Kidney (tissue), 14 donors: Measurements from ENCODE around the gene MEF2D. TPM values are rescaled to one million over a fixed set of nuclear protein-coding genes. Genes with fewer than 3 reads are reported as not detected.
A peak's percentile ranks its signal among the peaks of the same experiment; 100 is the strongest.

Source experiments
- DNase-seq, 5 donors: peaks; one replicate each; pipeline ENCODE4 v3.0.0-alpha.2; 2013 to 2020
- FAIRE-seq: peaks from 2 replicates; lab custom pipeline; 2012; peaks lifted over from hg19 to GRCh38; lab: Jason Lieb, UNC
- H3K27ac ChIP-seq, 2 donors: one replicate each; pipeline ENCODE4 v1.7.0; 2013; ENCODE audit warnings: low read depth in 2 of 2, low read length in 2 of 2, inconsistent platforms in 1 of 2
- H3K27me3 ChIP-seq: one replicate; pipeline ENCODE4 v1.7.1; 2013; ENCODE audit warnings: low read length, inconsistent platforms; ENCODE audit not compliant: control insufficient read depth, insufficient read depth
- H3K36me3 ChIP-seq, 3 donors: one replicate each; pipeline versions ENCODE4 v1.7.0 to v1.7.1; 2013; ENCODE audit warnings: low read length in 3 of 3, control low read depth in 1 of 3, inconsistent platforms in 1 of 3; ENCODE audit not compliant: insufficient read depth in 3 of 3, control insufficient read depth in 2 of 3
- H3K4me1 ChIP-seq, 3 donors: one replicate each; pipeline versions ENCODE4 v1.7.0 to v1.7.1; 2013; ENCODE audit warnings: low read length in 3 of 3, inconsistent platforms in 1 of 3, low read depth in 1 of 3; ENCODE audit not compliant: control insufficient read depth in 2 of 3, insufficient read depth in 2 of 3
- H3K4me3 ChIP-seq, 3 donors: one replicate each; pipeline versions ENCODE4 v1.7.0 to v1.8.1; 2013; ENCODE audit warnings: low read length in 3 of 3, control low read depth in 1 of 3, inconsistent platforms in 1 of 3
- H3K9ac ChIP-seq, 3 donors: one replicate each; pipeline versions ENCODE4 v1.7.0 to v1.7.1; 2013; ENCODE audit warnings: low read length in 3 of 3, control low read depth in 1 of 3, inconsistent platforms in 1 of 3
- H3K9me3 ChIP-seq, 3 donors: one replicate each; pipeline versions ENCODE4 v1.7.0 to v1.7.1; 2013; ENCODE audit warnings: low read length in 3 of 3, control low read depth in 1 of 3, inconsistent platforms in 1 of 3; ENCODE audit not compliant: control insufficient read depth in 2 of 3, insufficient read depth in 1 of 3
- intact Hi-C: fragments of 100-400 bp; cut with DNase I; formaldehyde crosslinking; loops from one replicate; pipeline ENCODE4 v1.11.1; 2022
- polyA plus RNA-seq: library from polyadenylated mRNA; stranded (reverse); fragments of 350-450 nt; fragmentation: Illumina TruSeq; extraction: RNeasy Lipid Tissue Mini Kit (QIAGEN cat#74804); gene quantifications from one replicate; pipeline ENCODE4 v1.2.3, GENCODE V29; 2014; ENCODE audit warnings: low read depth, low replicate concordance; ENCODE audit not compliant: insufficient read depth
- total RNA-seq: library from RNA; stranded (reverse); fragmentation: NEBNext Ultra II Directional; extraction: Animal tissue kit (Norgen Biotek cat#: 25700); gene quantifications from one replicate; pipeline ENCODE4 v1.2.1, GENCODE V29; 2021
- TF ChIP-seq, protein P1 (sequence below): IDR thresholded peaks from 3 replicates; pipeline ENCODE4 v1.5.1; 2012; ENCODE audit warnings: mild to moderate bottlenecking, moderate library complexity, borderline replicate concordance; ENCODE audit not compliant: insufficient read depth; ENCODE audit errors: extremely low read depth
- donor health status: control.
- donor health status: control.
- donor health status: control.
- donor health status: control.
- donor health status: control.
- donor health status: DM: yes; HTN: yes; CAD: no.
- donor health status: Normal renal cell carcinoma (clear cell type).

Gene MEF2D
- total and polyA plus RNA-seq, 2 donors from 2014 or later, result 13.7 to 49.3 TPM

DNA sequence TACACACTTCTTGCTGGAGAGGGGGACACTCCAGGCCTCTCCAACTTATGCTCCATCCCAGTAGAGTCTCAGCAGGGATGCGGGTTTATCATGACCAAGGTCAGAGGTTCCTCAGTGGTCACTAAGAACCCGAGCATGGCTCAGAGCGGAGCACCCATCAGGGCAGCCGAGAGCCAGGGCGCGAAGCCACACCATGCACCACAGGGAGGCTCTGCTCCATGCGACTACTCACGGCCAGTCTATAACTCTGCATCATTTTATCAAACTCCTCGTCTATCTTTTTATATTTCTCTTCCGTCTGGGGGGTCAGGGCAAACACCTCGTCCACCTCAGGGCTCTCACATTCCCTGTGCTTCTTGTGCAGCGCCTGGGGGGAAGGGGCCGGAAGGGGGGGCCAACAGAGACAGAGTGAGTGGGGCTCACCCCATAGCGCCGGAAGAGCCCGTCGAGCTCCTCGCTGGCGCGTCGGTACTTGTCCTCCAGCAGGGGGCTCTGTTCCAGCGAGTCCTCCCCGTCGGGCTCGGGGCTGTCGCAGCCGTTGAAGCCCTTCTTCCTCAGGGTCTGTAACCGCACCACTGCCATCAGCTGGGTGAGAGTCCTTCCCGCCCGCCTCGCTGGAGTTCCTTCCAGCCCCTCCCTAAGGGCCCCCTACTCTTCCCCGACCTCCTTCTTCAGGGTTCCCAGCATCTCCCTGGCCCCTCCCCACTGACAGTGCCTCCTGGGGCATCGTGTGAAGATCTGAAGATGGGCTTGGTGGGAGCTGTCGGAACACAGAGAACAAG is 20.0 kb downstream of the MEF2D start:
- FAIRE-seq (no peak), DNase-seq (peak; percentile 56 to 85 (median 80))
- no peak overlapping the region for H3K9ac ChIP-seq
- peaks cover 0 to 11% (median 0%) of the 10 kb centered on the region in 3 donors for H3K4me1 ChIP-seq
- peaks cover 18 to 73% (median 50%) of the 10 kb centered on the region in 3 donors for H3K36me3 ChIP-seq
- no peak overlapping the region for H3K4me3 ChIP-seq
- TF ChIP-seq, protein P1, sequence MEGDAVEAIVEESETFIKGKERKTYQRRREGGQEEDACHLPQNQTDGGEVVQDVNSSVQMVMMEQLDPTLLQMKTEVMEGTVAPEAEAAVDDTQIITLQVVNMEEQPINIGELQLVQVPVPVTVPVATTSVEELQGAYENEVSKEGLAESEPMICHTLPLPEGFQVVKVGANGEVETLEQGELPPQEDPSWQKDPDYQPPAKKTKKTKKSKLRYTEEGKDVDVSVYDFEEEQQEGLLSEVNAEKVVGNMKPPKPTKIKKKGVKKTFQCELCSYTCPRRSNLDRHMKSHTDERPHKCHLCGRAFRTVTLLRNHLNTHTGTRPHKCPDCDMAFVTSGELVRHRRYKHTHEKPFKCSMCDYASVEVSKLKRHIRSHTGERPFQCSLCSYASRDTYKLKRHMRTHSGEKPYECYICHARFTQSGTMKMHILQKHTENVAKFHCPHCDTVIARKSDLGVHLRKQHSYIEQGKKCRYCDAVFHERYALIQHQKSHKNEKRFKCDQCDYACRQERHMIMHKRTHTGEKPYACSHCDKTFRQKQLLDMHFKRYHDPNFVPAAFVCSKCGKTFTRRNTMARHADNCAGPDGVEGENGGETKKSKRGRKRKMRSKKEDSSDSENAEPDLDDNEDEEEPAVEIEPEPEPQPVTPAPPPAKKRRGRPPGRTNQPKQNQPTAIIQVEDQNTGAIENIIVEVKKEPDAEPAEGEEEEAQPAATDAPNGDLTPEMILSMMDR, result peak; percentile 48
- no peaks in the 10 kb centered on the region for H3K27me3 ChIP-seq
- no peaks in the 10 kb centered on the region for H3K9me3 ChIP-seq
- intact Hi-C loops, result no loop called here
- H3K27ac ChIP-seq, result no peak overlapping the region

DNA sequence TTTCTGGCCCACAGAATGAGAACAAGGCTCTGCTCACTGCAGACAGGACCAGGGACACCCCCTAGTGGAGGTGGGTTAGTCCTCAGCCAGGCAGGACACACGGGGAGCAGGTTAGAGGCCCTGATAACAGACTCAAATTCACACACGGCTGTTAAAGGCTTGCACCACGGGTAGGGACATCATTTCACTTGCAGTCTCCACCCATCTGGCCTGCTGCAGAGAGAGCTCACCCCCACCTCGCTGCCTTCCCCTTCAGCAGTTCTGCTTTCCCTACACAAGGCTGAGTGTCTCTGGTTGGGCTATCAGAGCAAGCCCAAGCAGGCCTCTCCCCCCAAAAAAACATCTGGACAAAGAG is 20.6 kb downstream of the MEF2D start:
- no peak for FAIRE-seq
- no peak overlapping the region for H3K27ac ChIP-seq
- no peaks in the 10 kb centered on the region for H3K27me3 ChIP-seq
- peaks cover 0 to 9% (median 0%) of the 10 kb centered on the region in 3 donors for H3K4me1 ChIP-seq
- no peak overlapping the region for H3K4me3 ChIP-seq
- no peak for DNase-seq
- no peak overlapping the region for H3K9ac ChIP-seq
- TF ChIP-seq, protein P1, result no peak
- no peaks in the 10 kb centered on the region for H3K9me3 ChIP-seq
- H3K36me3 ChIP-seq, result peaks cover 18 to 79% (median 56%) of the 10 kb centered on the region in 3 donors
- intact Hi-C loops, result no loop called here

DNA sequence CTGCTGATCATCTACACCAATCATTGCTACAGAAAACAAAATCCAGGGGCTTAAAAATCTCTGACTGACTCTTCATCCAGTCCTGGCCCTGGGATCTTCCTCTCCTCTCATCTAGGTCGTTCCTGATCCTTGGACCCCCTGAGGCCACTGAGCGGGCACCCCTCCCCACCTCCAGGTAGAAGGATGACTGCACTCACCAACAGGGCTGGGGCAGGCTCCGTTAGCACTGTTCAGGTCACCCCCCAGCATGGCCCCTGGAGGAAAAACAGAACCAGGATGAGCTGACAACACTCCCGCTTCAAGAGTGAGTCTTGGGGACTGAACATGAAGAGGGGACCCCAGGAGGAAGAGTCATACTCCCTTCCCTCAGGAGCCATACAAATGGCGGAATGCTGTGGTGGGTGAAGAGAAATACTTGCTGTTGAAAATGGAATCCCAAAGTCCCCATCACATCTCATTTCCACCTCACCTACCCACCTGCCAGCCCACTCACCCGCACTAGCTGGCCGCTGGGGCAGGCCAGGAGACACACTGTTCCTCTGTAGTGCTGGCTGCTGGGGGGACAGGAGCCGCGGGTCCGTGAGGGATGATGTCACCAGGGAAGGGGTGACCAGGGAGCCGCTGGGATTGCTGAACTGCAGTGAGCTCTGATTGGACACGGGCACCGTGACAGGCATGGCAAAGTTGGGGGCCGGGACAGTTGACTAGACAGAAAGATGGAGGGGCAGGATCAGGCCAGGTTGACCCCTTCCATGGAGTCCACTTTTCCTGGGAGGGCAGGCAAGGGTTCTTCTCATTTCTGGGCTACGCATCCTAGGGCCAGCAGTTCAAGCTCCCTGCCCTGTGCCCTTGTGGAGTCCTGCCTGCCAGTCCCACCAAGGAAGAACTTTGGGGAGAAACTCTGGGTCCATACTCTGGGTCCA is 21.2 kb downstream of the MEF2D start:
- Histone ChIP-seq H3K27me3 (no peaks in the 10 kb centered on the region), H3K4me1 (peaks cover 0 to 7% (median 0%) of the 10 kb centered on the region in 3 donors), H3K9me3 (no peaks in the 10 kb centered on the region), H3K27ac (no peak overlapping the region), H3K9ac (no peak overlapping the region), H3K36me3 (peaks cover 18 to 85% (median 60%) of the 10 kb centered on the region in 3 donors), H3K4me3 (no peak overlapping the region)
- no peak for DNase-seq
- TF ChIP-seq, protein P1, result no peak
- no peak for FAIRE-seq
- intact Hi-C loops, result no loop called here
